HEK293 (cell line): ENCODE data around the gene EPSTI1.

ENCODE experiments used
- CTCF ChIA-PET: fragments of 350-600 bp; formaldehyde crosslinking; extraction: SDS; loops from one replicate; lab custom pipeline; 2021; ENCODE audit warnings: antibody characterized with exemption; lab: Yijun Ruan, JAX
- POLR2A ChIA-PET: fragments of 300-600 bp; formaldehyde crosslinking; extraction: SDS; loops from one replicate; lab custom pipeline; 2020; ENCODE audit warnings: antibody characterized with exemption, inconsistent platforms; lab: Yijun Ruan, JAX
- H3K27ac ChIP-seq: fragments of 200-500 bp; sonication (Bioruptor generic); 2 replicates; pipeline ENCODE4 v1.5.1; 2014; ENCODE audit warnings: low read depth, low read length, control low read depth, inconsistent platforms; ENCODE audit errors: extremely low read depth
- H3K36me3 ChIP-seq, 2 experiments: fragments of 200-500 bp in 1 of 2; sonication (Bioruptor generic) in 1 of 2; 1 replicate in 1 of 2; 2 replicates in 1 of 2; pipeline ENCODE4 v1.5.1; 2014 to 2017; ENCODE audit warnings: inconsistent platforms in 2 of 2, low read length in 2 of 2; ENCODE audit not compliant: control insufficient read depth in 2 of 2, insufficient read depth in 1 of 2
- H3K4me1 ChIP-seq: fragments of 200-500 bp; sonication (Bioruptor generic); 2 replicates; pipeline ENCODE4 v1.5.1; 2014; ENCODE audit warnings: mild to moderate bottlenecking, low read length, inconsistent platforms; ENCODE audit not compliant: control insufficient read depth, insufficient read depth
- H3K4me3 ChIP-seq: 2 replicates; pipeline ENCODE4 v1.5.1; 2011; ENCODE audit warnings: low read depth, mild to moderate bottlenecking, control low read depth, low read length, moderate library complexity
- H3K9me3 ChIP-seq: fragments of 200-500 bp; sonication (Bioruptor generic); 2 replicates; pipeline ENCODE4 v1.5.1; 2014; ENCODE audit warnings: low read depth, low read length, inconsistent platforms; ENCODE audit not compliant: control insufficient read depth, insufficient read depth
- GLIS2 ChIP-seq: fragments of 450-650 bp; formaldehyde crosslinking; IDR thresholded peaks from 2 replicates; pipeline ENCODE4 v1.5.1; 2016; ENCODE audit warnings: missing biosample characterization, missing genetic modification characterization
- YY1 ChIP-seq: fragments of 450-650 bp; formaldehyde crosslinking; IDR thresholded peaks from 2 replicates; pipeline ENCODE4 v1.5.1; 2018; ENCODE audit warnings: missing biosample characterization, missing genetic modification characterization
- ZFP41 ChIP-seq: fragments of 450-650 bp; formaldehyde crosslinking; IDR thresholded peaks from 2 replicates; pipeline ENCODE4 v1.5.1; 2016; ENCODE audit warnings: missing biosample characterization, missing genetic modification characterization, borderline replicate concordance
- ZNF140 ChIP-seq: fragments of 450-650 bp; formaldehyde crosslinking; IDR thresholded peaks from 2 replicates; pipeline ENCODE4 v1.5.1; 2016; ENCODE audit warnings: missing biosample characterization, missing genetic modification characterization
- ZNF155 ChIP-seq: fragments of 450-650 bp; formaldehyde crosslinking; IDR thresholded peaks from 2 replicates; pipeline ENCODE4 v1.5.1; 2016; ENCODE audit warnings: missing biosample characterization, missing genetic modification characterization
- ZNF2 ChIP-seq: fragments of 450-650 bp; formaldehyde crosslinking; IDR thresholded peaks from 2 replicates; pipeline ENCODE4 v1.5.1; 2016; ENCODE audit warnings: missing biosample characterization, missing genetic modification characterization
- ZNF24 ChIP-seq: fragments of 450-650 bp; formaldehyde crosslinking; IDR thresholded peaks from 2 replicates; pipeline ENCODE4 v1.5.1; 2016; ENCODE audit warnings: missing biosample characterization, missing genetic modification characterization
- ZNF302 ChIP-seq: fragments of 450-650 bp; formaldehyde crosslinking; IDR thresholded peaks from 2 replicates; pipeline ENCODE4 v1.5.1; 2016; ENCODE audit warnings: missing biosample characterization, missing genetic modification characterization, low read depth
- ZNF335 ChIP-seq: fragments of 450-650 bp; formaldehyde crosslinking; conservative IDR thresholded peaks from 2 replicates; pipeline ENCODE4 v1.5.1; 2016; ENCODE audit warnings: missing biosample characterization, missing genetic modification characterization
- ZNF341 ChIP-seq: fragments of 450-650 bp; formaldehyde crosslinking; IDR thresholded peaks from 2 replicates; pipeline ENCODE4; 2016; ENCODE audit warnings: low read depth, missing biosample characterization, missing genetic modification characterization
- ZNF48 ChIP-seq: fragments of 450-650 bp; formaldehyde crosslinking; IDR thresholded peaks from 2 replicates; pipeline ENCODE4 v1.5.1; 2016; ENCODE audit warnings: missing biosample characterization, missing genetic modification characterization
- ZNF558 ChIP-seq: fragments of 450-650 bp; formaldehyde crosslinking; IDR thresholded peaks from 2 replicates; pipeline ENCODE4 v1.5.1; 2016; ENCODE audit warnings: missing biosample characterization, missing genetic modification characterization
- ZNF571 ChIP-seq: fragments of 450-650 bp; formaldehyde crosslinking; IDR thresholded peaks from 2 replicates; pipeline ENCODE4 v1.5.0; 2017; ENCODE audit warnings: missing biosample characterization, missing genetic modification characterization
- ZNF610 ChIP-seq: fragments of 450-650 bp; formaldehyde crosslinking; IDR thresholded peaks from 2 replicates; pipeline ENCODE4 v1.5.1; 2016; ENCODE audit warnings: missing biosample characterization, missing genetic modification characterization, borderline replicate concordance
- ZNF670 ChIP-seq: fragments of 450-650 bp; formaldehyde crosslinking; IDR thresholded peaks from 2 replicates; pipeline ENCODE4 v1.5.1; 2016; ENCODE audit warnings: missing biosample characterization, missing genetic modification characterization, low read depth
- ZNF843 ChIP-seq: fragments of 450-650 bp; formaldehyde crosslinking; IDR thresholded peaks from 2 replicates; pipeline ENCODE4 v1.5.1; 2016; ENCODE audit warnings: missing biosample characterization, missing genetic modification characterization
- ZSCAN16 ChIP-seq: fragments of 450-650 bp; formaldehyde crosslinking; IDR thresholded peaks from 2 replicates; pipeline ENCODE4 v1.5.1; 2016; ENCODE audit warnings: missing biosample characterization, missing genetic modification characterization
- TF ChIP-seq, protein P1 (sequence below): fragments of 450-650 bp; formaldehyde crosslinking; IDR thresholded peaks from 2 replicates; pipeline ENCODE4 v1.5.1; 2016; ENCODE audit warnings: missing biosample characterization, missing genetic modification characterization
- TF ChIP-seq, protein P2 (sequence below): fragments of 450-650 bp; formaldehyde crosslinking; IDR thresholded peaks from 2 replicates; pipeline ENCODE4 v1.5.1; 2016; ENCODE audit warnings: missing biosample characterization, missing genetic modification characterization
- TF ChIP-seq, protein P3 (sequence below): fragments of 450-650 bp; formaldehyde crosslinking; IDR thresholded peaks from 2 replicates; pipeline ENCODE4 v1.5.1; 2016; ENCODE audit warnings: missing biosample characterization, missing genetic modification characterization
- TF ChIP-seq, protein P4 (sequence below): fragments of 450-650 bp; formaldehyde crosslinking; IDR thresholded peaks from 2 replicates; pipeline ENCODE4 v1.5.1; 2016; ENCODE audit warnings: missing biosample characterization, missing genetic modification characterization
- TF ChIP-seq, protein P5 (sequence below): fragments of 450-650 bp; formaldehyde crosslinking; IDR thresholded peaks from 2 replicates; pipeline ENCODE4 v1.5.1; 2016; ENCODE audit warnings: missing biosample characterization, missing genetic modification characterization, borderline replicate concordance

The EPSTI1 gene

DNA sequence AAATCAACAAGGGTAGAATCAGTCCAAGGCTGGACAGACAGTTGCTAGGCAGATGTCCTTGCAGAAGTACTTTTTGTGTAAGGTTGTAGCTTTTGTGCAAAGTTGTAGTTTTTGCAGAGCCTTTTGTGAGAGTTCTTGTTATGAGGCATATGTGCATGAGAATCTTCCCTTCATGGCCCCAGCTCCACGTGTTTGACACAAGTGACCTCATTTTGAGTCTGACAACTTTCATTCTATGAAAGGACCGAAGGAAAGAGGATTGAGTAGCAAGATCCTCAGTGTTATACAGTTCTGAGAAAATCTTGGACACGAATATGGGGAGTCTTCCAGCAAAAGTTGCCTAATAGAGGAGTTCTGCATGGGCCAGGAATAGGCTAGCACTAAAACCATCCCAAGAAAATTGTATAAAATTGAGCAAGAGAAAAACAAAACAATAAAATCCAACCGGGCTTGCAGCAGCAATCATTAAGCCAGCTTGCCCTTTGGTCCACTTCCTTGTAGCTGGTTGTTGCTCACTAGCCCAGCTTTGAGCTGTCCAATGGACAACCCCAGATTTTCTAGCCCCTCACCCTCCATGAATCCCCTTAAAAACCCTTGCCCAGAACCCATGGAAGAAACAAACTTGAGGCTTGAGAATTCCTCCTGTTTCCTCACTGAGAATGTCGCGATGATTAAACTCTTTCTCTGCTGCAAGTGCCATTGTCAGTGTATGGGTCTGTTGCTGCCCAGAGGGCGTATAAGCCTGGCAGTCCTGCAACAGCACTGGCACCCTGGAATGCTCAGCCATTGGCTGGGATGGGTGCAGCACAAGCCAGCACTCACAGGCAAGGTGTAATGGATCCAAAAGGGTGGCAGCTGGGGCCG, 6.5 kb downstream of the EPSTI1 start:
- H3K27ac ChIP-seq: no peak overlapping the region
- CTCF ChIA-PET: interaction anchor here (0.6 kb wide), 1 partner anchor 21 kb away, joined by 3 read pairs; no protein-coding TSS in a partner anchor

DNA sequence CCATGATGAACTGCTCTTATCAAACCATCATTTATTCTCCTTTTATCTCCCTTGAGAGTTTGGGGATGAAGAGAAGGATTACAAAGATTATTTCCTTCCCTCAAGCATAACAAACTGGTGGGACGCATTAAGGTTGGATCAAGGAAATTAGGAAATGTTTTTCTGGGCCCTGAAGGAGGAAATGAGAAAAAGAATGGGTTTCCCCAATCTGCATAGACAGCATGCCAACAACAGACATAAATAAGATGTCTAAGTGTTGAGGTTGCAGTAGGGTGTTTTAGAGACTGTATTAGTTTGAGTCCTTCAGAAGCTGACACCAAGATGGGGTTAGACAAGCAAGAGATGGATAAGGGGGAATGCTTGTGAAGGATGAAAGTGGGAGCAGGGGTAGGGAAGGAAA, 7.3 kb downstream of the EPSTI1 start:
- Histone ChIP-seq H3K9me3 (no peaks in the 10 kb centered on the region), H3K27ac (no peak overlapping the region), H3K36me3 (no peaks in the 10 kb centered on the region), H3K4me1 (no peaks in the 10 kb centered on the region), H3K4me3 (no peak overlapping the region)
- ChIA-PET POLR2A (no interaction called here), CTCF (no interaction called here)
- TF ChIP-seq, protein P1, sequence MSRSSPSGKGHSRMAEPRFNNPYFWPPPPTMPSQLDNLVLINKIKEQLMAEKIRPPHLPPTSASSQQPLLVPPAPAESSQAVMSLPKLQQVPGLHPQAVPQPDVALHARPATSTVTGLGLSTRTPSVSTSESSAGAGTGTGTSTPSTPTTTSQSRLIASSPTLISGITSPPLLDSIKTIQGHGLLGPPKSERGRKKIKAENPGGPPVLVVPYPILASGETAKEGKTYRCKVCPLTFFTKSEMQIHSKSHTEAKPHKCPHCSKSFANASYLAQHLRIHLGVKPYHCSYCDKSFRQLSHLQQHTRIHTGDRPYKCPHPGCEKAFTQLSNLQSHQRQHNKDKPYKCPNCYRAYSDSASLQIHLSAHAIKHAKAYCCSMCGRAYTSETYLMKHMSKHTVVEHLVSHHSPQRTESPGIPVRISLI (tag by site-specific recombination): no peak
- TF ChIP-seq ZNF341 (tag by site-specific recombination) (no peak), ZSCAN16 (no peak), ZNF335 (tag by site-specific recombination) (no peak), ZNF155 (tag by site-specific recombination) (no peak), ZNF302 (tag by site-specific recombination) (no peak), ZNF140 (tag by site-specific recombination) (no peak), ZNF48 (tag by site-specific recombination) (no peak), GLIS2 (no peak), YY1 (tag by site-specific recombination) (no peak), ZNF571 (tag by site-specific recombination) (no peak), ZFP41 (no peak), ZNF24 (no peak), ZNF843 (no peak), ZNF670 (tag by site-specific recombination) (no peak), ZNF2 (no peak)
- TF ChIP-seq, protein P2, sequence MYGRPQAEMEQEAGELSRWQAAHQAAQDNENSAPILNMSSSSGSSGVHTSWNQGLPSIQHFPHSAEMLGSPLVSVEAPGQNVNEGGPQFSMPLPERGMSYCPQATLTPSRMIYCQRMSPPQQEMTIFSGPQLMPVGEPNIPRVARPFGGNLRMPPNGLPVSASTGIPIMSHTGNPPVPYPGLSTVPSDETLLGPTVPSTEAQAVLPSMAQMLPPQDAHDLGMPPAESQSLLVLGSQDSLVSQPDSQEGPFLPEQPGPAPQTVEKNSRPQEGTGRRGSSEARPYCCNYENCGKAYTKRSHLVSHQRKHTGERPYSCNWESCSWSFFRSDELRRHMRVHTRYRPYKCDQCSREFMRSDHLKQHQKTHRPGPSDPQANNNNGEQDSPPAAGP (tag by site-specific recombination): no peak
- TF ChIP-seq, protein P3, sequence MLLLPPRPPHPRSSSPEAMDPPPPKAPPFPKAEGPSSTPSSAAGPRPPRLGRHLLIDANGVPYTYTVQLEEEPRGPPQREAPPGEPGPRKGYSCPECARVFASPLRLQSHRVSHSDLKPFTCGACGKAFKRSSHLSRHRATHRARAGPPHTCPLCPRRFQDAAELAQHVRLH: no peak
- TF ChIP-seq, protein P4, sequence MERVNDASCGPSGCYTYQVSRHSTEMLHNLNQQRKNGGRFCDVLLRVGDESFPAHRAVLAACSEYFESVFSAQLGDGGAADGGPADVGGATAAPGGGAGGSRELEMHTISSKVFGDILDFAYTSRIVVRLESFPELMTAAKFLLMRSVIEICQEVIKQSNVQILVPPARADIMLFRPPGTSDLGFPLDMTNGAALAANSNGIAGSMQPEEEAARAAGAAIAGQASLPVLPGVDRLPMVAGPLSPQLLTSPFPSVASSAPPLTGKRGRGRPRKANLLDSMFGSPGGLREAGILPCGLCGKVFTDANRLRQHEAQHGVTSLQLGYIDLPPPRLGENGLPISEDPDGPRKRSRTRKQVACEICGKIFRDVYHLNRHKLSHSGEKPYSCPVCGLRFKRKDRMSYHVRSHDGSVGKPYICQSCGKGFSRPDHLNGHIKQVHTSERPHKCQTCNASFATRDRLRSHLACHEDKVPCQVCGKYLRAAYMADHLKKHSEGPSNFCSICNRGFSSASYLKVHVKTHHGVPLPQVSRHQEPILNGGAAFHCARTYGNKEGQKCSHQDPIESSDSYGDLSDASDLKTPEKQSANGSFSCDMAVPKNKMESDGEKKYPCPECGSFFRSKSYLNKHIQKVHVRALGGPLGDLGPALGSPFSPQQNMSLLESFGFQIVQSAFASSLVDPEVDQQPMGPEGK (tag by site-specific recombination): no peak
- TF ChIP-seq, protein P5, sequence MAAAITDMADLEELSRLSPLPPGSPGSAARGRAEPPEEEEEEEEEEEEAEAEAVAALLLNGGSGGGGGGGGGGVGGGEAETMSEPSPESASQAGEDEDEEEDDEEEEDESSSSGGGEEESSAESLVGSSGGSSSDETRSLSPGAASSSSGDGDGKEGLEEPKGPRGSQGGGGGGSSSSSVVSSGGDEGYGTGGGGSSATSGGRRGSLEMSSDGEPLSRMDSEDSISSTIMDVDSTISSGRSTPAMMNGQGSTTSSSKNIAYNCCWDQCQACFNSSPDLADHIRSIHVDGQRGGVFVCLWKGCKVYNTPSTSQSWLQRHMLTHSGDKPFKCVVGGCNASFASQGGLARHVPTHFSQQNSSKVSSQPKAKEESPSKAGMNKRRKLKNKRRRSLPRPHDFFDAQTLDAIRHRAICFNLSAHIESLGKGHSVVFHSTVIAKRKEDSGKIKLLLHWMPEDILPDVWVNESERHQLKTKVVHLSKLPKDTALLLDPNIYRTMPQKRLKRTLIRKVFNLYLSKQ: no peak

More for the DNA sequence above, 6.5 kb downstream of the EPSTI1 start:
- TF ChIP-seq ZNF610 (tag by site-specific recombination) (no peak), ZNF558 (no peak)
- H3K4me1 ChIP-seq: no peaks in the 10 kb centered on the region
- POLR2A ChIA-PET: no interaction called here
- H3K4me3 ChIP-seq: no peak overlapping the region
- no peaks in the 10 kb centered on the region for H3K9me3 ChIP-seq
- H3K36me3 ChIP-seq: no peaks in the 10 kb centered on the region
